NCI-H446 treated with DMSO at 0.1 percent for 48 hours (cell line): ENCODE results near the gene DPP4.

Experiments used
- DNase-seq: peaks from one replicate; lab custom pipeline; 2025; lab: John Stamatoyannopoulos, UW

DPP4 gene

DNA sequence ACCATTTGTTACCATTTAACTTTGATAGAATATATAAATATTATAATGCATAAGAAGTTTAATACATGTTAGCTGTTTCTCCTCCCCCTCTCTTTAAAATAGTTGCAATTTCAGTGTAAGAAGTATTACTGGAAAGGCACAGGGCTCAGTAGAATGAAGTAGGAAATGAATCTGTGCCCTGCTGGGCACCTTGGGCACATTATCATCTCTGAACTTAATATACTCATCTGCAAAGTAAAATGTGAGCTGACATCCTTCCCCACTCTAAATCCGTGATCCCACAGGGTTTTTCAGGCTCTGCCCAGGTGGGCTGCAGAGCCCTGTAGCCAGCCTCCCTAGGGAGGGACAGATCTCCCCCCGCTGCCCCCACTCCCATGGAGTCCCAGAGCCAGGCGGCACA is 56.8 kb downstream of the DPP4 start:
- no peak for DNase-seq

DNA sequence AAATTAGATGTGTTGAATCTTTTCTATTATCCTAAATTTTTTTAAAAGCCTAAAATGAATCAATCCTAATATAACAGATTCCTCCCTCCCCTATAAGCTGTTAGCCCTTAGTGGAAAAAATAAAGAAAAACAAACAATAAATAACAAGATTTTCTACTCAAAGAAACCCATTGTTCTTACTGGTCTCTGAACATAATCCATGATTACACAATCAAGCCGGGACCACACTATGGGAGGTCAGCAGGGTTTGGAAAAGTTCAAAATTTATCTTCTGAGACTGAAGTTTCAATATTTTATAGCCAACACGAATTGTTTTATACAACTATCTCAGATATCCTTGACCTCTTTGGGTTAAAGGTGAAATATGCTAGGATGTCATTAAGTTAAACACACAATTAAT is 57.9 kb downstream of the DPP4 start:
- DNase-seq: no peak

DNA sequence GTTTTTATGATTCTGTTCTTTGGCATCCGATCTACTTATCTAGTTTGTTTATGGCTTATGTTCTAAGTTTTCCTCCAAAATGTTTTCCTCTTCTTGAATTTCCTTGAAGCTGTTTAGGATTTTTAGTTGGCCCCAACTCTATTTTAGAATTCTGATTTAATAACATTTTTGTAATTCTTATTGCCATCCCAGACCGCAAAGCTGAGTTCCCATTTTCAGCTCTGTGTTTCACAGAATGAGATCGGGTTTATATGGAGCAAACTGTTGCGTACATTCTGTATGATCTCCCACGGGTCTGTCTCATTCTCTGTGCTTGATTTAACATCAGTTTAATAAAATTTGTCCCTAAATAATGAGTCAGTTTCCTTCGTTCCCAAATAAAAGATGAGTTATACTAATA is 59.3 kb downstream of the DPP4 start:
- DNase-seq: no peak

DNA sequence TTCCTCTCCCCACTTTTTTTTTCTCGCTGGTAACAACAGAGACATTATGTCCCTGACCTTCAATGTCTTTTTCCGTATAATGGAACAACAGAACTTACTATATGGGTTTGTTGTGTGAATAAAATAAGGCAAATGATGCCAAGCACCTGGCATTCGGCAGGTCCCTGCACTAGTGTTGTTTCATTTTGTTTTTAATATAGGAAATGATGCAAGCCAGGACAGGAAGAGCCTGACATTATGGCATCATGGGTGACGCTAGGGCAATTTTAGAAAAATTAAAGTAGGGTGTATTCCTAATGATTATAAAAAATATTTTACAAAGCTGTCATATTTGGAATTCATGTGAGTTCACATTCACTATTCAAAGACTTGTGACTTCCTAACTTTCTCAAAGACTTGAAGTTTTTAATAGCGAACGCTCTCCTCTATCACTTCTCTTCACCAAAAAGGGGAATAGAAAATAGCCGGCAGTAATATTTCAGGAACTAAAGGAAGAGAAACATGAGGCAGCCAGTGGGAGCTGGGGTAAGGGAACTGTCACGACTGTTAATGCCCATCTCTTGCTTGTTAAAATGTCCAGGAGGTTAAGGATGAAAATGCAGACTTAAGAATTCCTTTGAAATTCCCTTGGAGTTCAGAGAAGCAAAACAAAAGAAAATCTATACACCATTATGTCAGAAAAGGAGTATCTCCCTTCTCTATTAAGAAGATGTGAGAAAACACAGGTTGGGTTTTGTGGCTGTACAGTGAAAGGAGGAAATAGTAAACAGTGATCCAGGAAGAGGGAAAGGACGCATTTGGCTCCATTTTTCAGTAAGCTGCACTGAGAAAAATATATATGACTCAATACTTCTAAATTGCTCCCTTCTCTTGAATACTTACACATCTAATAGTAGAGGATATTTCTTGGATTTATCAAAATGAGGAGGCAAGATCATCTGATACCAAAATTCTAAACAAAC is 60.2 kb downstream of the DPP4 start:
- DNase-seq: no peak

DNA sequence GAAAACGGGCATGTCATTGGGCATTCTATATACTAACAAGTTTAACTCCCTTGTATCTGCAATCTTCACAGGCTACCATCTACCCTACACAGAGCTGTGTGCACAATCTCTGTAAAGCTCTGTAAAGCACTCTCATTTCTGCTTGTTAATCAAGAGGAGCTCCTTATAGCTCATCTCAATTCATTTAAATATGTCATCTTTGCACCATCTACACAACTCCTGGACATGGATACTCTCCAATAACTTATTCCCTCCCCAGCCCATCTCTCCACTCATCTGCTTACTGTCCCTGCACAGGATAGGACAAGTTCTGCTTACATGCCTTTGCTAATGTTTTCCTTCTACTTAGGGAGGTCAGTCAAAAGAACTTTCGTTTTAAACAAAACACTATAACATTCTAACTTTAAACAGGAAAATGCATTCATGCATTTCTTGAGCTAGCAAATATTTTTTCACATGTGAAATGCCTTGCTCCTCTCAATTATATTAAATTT is 61.4 kb downstream of the DPP4 start:
- DNase-seq: no peak

DNA sequence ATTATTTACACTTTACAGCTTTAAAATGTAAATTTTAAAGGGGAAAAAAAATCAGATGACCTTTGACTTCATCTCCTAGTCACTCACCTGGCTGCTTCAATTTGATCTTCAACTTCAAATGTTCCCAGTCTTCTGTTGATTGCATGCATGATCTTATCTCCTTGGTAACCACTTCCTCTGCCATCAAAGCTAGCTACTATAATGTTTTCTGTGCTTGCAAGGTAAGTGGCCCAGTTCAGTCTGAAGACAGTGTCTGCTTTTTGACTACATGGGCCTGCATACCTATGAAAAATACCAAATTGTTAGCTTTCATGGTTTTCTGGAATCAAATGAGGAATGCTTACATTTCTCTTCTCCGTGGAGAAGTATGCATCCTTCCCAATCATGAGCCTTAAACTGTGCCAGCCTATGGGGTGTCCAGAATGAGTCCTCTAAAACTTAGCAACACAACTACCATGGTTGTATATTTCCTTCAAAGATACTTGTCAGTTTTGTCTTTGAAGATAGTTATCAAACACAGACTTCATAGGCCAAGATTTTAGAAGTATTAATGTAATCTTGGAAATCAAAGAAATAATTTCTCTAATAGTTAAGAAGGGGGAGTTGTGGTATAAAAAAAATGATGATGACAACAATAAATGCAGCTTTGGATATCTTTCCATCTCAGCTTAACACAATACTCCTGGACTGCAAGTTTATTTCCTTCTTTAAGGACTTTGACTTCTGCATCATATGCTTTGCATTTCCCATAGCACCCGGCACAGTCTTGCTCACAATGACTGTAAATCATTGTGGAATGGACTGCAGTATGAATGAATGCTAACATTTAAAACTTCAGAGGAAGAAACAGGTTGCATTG is 62.1 kb downstream of the DPP4 start:
- DNase-seq: no peak

DNA sequence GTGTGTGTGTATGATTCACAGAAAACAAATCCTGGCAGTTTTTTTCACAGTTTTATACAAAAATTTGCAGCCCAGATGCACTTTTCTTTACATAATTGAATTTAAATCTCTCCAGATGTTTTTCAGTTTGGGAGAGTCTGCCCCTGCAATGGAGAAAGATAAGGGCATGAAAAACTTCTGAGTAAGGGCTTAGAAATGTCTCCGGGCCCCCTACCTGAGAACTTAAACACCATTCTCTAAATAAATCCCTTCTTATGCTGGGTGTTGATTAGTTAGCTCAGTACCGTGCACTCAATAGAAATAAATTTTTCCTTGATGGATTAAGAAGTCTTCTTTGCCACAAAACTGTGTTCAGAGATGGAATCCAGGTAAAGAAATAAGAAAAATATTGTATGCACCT is 64.5 kb downstream of the DPP4 start:
- DNase-seq: no peak

DNA sequence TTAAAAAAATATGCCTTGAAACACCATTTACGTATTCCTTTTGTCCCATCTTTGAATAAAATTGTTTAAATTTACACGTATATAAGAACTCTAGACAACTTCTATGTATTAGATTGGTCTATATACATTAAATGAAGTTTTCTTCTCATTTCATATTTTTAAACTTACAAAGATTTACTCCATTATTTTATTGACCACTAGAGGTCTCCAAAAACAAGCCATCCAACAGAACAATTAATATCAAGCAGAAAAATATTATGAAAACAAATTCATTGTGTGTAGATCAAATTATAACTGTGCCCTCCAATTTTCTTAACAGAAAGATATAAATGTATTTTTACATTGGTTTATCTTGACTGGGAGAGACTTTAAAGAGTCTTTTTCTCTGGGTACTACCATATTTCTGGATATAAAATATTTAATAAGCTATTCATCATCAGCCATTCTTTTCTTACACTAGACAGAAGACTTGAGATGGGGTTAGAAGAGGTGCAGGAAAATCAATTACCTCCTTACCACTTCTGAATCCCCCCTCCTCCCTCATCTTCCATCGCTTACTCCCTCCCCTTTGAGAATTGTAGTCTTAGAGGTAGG is 66.5 kb downstream of the DPP4 start:
- no peak for DNase-seq

DNA sequence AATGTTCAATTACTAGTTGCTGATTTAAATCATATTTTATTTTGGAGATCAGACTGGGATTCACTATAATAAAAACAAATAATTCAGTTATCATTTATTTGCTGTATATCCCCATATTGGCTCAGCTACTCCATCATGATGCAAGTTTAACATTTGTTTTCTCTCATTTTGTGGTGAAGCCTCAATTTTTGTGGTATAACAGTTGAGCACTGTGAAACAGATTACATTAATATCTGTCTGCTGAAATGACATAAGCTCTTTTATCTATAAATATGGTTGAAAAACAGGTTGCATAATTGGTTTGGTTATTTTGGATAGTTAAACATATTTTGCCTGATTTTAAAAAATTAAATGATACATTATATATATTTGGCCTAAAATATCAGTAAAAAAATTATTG is 67.7 kb downstream of the DPP4 start:
- no peak for DNase-seq

DNA sequence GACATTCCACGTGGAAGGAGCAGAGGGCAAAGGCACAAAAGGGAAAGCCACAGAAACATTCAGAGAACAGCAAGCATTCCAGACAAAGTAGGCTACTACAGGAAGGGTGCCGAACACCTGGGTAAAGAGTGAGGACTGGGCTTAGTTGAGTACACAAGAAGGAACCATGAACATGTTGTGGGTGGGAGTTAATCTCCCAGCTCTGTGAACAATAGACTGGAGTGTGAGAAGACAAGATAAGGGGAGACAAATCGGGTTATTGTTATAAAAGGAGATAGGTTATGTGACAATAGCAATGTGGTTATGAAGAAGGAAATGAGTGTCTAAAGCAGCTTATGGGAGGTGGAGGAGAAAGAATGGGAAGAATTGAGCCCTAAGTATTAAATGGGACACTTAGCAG is 70.0 kb downstream of the DPP4 start:
- DNase-seq: no peak

DNA sequence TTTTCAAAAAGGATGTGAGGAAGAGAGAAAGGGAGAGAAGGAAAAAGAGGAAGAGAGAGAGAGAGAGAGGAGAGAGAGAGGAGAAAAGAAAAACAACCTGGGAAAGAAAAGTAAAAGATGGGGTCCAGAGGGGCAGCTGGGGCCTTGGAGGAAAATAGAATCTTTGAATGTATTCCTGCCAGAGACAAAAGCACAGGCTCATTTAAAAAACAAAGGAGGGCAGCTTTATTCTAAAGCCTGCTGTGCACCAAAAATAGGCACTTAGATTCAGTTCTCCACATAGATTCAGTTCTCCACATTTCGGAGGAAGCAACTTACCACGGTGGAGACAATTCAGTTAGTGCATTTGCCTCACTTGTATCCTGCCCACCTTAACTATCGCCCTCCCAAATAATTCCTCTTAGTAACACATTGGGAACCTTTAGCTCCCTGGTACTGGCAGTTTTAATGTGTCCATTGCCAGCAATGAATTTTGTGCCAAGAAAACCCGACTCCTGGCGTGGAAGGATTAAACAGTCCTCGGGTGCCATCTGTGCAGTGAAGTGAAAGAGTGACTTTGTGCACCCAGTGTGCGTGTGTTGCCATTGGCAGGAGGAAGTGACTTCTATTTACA is 71.3 kb downstream of the DPP4 start:
- DNase-seq: peak; percentile 76

DNA sequence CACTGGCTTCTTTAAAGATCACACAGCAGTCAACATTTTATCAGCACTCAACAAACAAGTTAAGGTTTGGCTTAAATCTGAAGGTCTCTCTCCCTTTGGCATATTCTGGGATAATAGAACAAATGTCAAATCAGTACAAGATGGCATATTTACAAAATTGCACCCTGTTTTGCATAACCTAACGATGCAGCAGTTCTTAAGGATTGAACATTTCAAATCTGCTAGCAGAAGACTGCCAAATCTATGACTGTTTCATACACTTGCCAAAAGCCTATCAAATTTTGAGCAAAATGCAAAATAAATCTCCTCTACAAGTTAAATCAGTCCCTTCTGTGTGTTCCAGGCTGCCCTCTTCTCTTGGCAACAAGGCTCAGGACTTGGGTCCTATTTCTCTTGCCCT is 73.6 kb downstream of the DPP4 start:
- peak; percentile 91 for DNase-seq

DNA sequence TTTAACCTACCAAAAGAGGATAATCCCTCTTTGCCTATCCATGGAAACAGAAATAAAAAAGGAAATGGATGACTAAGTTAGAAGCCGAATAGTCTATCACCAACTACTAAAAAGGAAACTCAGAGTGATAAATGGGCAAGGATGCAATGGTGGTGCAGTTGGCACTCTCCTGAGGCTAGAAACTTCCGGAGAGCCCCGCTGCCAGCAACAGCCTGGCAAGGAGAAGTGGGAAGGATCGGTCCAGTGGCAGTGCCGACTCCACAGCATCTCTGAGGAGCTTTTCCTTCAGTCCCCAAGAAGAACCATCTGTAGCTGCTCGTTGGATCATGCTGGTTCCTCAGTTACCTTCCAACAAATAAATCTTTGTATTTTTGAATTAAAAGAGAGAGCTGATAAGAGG is 74.7 kb downstream of the DPP4 start:
- DNase-seq: peak; percentile 56

DNA sequence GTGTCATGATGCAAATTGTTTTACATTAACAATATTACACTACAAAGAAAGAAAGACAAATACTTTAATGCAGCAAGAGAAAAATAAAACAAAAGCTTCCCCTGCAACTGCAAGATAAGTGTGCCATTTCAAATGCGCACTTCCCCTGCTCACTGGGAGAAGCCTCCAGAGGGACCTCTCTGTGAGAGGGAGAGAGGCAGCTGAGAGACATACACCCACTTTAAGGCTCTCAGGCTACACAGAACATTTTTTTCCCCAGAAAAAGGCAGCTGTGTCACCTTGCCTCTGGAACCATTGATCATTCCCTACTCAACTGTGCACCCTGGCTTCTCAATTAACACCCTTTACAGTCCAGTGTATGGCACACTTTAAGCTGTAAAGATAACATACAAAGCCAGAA is 75.2 kb downstream of the DPP4 start:
- DNase-seq: no peak

DNA sequence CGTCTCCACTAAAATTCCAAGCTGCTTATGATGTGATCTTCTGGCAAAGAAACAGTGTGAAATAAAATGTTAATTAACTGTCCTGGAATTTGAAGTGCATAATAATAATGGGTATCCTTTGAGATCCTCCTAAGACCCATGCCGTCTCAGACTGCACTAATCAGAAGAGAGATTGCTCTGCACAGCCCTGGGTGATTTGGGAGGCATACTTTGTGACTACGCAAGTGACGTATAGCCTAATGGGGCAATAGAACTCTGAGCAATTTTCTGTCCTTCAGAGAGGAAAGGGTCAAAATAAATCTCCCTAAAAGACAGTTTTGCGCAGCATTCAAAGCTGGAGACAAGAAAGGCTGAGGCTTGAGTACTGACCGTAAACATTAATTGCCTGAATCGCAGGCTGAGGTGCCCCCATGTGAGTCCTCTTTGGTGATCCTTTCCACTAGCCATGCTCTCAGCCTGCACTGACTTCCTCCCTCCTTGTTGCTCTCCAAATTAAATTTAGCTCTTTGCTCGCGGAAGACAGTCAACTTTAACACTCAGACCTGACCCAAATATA is 76.0 kb downstream of the DPP4 start:
- no peak for DNase-seq

DNA sequence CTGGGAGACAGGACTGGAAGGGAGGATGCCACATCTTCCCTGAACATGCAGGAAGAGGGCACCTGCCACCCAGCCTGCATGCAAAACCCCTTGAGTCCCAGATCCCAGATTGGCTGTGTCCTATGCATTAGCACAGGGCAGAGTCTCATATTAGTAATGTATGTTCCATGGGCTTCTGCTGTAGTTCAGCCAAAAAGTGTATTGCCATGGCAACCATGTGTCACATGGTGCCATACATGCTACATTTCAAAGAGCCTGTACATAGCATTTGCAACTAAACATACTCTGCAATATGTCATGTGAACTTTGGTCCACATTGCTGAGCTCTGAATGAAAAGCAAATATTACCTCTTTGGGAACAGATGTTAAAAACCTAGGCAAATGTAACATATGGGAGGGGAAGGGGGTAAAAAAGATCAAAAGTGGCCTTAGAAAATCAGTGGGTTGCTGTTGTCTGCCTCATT is 78.4 kb downstream of the DPP4 start:
- DNase-seq: peak; percentile 70

DNA sequence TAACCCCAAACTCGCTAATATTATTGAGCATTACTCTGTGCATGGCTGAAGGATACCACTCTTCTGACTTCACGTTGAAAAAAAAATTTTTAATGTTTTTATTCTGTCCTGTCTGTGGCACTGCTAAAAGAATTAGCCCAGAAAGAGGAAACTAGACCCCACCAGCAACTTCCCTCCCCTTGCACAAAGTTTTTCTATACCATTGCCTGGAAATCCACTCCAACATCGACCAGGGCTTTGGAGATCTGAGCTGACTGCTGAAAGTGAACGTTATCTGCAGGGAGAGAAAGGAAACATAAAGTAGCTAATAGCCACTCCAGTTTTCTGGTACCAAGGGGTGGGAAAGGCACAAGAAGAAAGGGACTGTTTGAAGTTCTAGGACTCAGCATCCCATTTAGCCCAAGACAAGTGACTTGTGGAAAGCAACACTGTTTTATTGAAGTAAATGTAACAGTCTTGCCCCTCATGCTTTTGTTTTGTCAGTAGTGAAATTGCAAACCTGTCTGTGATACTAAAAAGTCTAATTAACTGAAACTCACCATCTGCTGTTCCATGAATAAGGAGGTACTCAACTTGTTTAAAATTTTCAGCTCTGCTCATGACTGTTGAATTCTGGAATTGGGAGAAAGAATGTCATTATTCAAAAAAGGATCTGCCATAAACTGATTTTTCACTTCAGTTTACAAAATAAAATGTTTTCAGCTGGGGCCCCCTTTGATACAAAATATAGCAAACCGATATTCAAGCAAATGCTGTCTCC is 79.1 kb downstream of the DPP4 start:
- DNase-seq: peak; percentile 45

DNA sequence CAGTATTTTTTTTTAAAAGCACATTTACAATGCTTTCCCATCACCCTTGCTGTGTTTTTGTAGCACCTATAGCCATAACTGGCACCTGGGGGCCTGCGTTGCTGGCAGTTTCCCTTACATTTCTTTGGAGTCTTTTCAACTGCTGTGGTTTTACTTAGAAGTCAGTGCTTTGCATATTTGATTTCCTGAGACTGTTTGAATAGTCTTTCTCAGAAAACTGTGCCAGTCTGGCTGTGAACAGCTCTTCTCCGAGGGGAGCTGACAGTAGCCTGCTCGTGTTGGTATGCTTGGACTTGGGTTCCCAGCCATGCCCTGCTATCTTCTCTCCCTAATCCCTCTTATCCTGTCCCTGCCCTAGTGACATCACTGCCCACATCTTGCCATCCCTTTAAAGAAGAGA is 81.5 kb downstream of the DPP4 start:
- DNase-seq: no peak

DNA sequence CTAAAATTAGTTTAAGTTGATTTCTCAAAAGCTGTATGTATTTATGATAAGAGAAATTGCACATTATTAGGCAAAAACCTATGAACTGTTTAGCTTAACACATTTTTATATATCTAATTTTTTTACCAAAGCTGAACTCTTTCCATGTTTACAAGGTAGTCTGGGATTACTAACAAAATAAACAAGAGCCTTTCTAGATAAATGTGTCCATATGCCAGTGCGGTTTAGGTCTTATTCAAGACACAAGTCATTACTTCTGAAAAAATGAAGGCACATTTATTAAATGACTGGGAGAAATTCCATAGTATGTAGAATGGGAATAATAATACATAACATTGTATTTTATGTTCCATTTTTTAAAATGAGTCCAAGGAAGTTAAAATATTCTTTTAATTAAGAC is 82.0 kb downstream of the DPP4 start:
- no peak for DNase-seq

DNA sequence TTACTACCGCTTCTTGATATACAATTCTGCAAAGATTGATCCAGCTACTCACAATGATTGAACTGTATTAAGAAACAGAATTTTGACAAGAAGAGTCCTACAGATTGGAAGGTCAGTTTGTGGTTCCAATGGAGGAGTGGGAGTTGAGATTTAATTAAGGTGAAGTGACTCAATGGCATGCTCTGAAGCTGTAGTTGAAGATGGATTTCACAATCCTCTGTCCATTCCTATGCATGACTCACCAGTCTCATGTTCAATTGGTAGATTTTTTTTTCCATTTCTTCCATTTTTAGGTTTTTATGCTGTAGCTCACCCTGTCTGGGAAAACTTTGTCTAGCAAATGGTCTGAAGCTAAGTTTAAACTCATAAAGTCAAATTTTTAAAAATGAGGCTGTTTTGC is 83.3 kb downstream of the DPP4 start:
- no peak for DNase-seq

DNA sequence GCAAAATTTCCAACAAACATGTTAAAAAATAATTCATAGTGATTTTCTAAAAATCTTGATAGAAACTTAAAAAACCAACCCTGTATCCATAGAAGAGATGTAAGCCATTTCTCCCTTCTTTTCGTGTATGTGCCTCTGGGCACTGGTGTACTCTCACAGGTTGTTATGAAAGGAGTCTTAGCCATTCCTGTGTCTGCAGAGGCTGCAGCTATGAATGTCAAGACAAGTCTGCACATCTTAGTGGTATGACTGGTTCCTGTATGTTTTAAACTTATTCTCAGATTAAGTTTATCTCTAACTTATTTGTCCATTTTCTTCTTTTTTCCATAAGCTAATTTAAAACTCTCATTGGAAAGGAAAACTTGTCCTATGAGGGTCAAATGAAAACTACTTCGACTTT is 84.0 kb downstream of the DPP4 start:
- no peak for DNase-seq
